ENCODE measurements around the gene MIB1. TPM values are rescaled to one million over a fixed set of nuclear protein-coding genes. Genes with fewer than 3 reads are reported as not detected.
A peak's percentile ranks its signal among the peaks of the same experiment; 100 is the strongest.

MIB1 gene
- total and polyA plus RNA-seq, 9 of the 15 experiments (the other 6 are each of a cell fraction or from before 2014, with no cell fraction given) = 7.2 to 43.8 (median 23.2) TPM

DNA sequence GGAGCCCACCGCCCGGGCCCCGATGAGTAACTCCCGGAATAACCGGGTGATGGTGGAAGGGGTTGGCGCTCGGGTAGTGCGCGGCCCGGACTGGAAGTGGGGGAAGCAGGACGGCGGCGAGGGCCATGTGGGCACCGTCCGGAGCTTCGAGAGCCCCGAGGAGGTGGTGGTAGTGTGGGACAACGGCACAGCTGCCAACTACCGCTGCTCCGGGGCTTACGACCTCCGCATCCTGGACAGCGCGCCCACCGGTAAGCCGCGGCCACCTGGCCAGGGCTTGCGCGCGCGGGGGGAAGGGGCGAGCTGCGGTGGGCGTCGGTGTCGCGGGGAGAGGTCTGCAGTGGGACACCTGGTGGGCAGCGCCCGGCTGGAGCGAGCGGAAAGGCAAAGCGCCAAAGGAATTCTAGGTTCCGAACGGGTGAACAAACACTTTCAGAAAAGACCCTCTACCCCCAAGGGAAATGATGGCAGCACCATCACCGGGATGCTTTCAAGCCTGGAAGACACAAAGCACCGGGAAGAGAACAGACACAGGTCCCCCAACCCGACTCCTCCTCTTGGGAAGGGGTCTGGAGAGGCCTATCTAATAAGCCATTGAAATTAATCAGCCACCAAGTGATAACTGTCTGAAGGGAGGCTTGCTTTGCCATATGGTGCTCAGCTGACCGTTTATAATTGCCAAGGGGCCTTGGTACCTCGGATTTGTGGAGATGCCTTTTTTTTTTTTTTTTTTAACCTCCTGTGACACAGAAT is 1.1 kb downstream of the MIB1 start (continued):
- TF ChIP-seq, protein P1, sequence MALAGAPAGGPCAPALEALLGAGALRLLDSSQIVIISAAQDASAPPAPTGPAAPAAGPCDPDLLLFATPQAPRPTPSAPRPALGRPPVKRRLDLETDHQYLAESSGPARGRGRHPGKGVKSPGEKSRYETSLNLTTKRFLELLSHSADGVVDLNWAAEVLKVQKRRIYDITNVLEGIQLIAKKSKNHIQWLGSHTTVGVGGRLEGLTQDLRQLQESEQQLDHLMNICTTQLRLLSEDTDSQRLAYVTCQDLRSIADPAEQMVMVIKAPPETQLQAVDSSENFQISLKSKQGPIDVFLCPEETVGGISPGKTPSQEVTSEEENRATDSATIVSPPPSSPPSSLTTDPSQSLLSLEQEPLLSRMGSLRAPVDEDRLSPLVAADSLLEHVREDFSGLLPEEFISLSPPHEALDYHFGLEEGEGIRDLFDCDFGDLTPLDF (CRISPR knock-in tag; IDR thresholded peaks at IDR 0.05) = no peak
- TF ChIP-seq KDM5B (IDR thresholded peaks at IDR 0.05; ENCODE audit: insufficient replicate concordance, low read depth, low read length) (peak; percentile 19), YY1 (IDR thresholded peaks at IDR 0.05; ENCODE audit: borderline replicate concordance in 1 of 3, control insufficient read depth in 1 of 3, extremely low read depth in 1 of 3, insufficient read depth in 3 of 3, insufficient read length in 1 of 3, insufficient replicate concordance in 2 of 3, low read depth in 1 of 3, low read length in 2 of 3) (no peak), ZNF134 (CRISPR knock-in tag; conservative IDR thresholded peaks at IDR 0.05) (no peak), NR4A1 (CRISPR knock-in tag; IDR thresholded peaks at IDR 0.05) (no peak), NR4A1 (tag; IDR thresholded peaks at IDR 0.05) (no peak), GATAD2B (IDR thresholded peaks at IDR 0.05; ENCODE audit: borderline replicate concordance) (0 out of 2 replicates have a peak, but pooled peaks have one; percentile 4), SMARCB1 (IDR thresholded peaks at IDR 0.05; ENCODE audit: insufficient read length, low read depth) (no peak), TARDBP (IDR thresholded peaks at IDR 0.05) (no peak), TCFL5 (CRISPR knock-in tag; conservative IDR thresholded peaks at IDR 0.05) (no peak), KAT2B (IDR thresholded peaks at IDR 0.05; ENCODE audit: low read depth, low read length) (no peak), ZNF347 (CRISPR knock-in tag; IDR thresholded peaks at IDR 0.05; ENCODE audit: low read depth) (no peak), ZNF445 (CRISPR knock-in tag; IDR thresholded peaks at IDR 0.05; ENCODE audit: low read depth) (no peak), CHD4 (IDR thresholded peaks at IDR 0.05; ENCODE audit: insufficient read depth, insufficient replicate concordance, low read depth, low read length, poor library complexity, severe bottlenecking) (peak; percentile 43), STAT5A (IDR thresholded peaks at IDR 0.05; ENCODE audit: borderline replicate concordance, low read length) (no peak), BCOR (IDR thresholded peaks at IDR 0.05) (no peak), PHF20 (IDR thresholded peaks at IDR 0.05; ENCODE audit: partially characterized antibody) (no peak), MECOM (CRISPR knock-in tag; IDR thresholded peaks at IDR 0.05) (no peak), HNRNPLL (IDR thresholded peaks at IDR 0.05; ENCODE audit: low read depth, low read length, poor library complexity, severe bottlenecking) (peak; percentile 6), HDAC2 (IDR thresholded peaks at IDR 0.05) (no peak)
- TF ChIP-seq, protein P2, sequence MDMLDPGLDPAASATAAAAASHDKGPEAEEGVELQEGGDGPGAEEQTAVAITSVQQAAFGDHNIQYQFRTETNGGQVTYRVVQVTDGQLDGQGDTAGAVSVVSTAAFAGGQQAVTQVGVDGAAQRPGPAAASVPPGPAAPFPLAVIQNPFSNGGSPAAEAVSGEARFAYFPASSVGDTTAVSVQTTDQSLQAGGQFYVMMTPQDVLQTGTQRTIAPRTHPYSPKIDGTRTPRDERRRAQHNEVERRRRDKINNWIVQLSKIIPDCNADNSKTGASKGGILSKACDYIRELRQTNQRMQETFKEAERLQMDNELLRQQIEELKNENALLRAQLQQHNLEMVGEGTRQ (CRISPR knock-in tag; IDR thresholded peaks at IDR 0.05) = no peak
- TF ChIP-seq, protein P3, sequence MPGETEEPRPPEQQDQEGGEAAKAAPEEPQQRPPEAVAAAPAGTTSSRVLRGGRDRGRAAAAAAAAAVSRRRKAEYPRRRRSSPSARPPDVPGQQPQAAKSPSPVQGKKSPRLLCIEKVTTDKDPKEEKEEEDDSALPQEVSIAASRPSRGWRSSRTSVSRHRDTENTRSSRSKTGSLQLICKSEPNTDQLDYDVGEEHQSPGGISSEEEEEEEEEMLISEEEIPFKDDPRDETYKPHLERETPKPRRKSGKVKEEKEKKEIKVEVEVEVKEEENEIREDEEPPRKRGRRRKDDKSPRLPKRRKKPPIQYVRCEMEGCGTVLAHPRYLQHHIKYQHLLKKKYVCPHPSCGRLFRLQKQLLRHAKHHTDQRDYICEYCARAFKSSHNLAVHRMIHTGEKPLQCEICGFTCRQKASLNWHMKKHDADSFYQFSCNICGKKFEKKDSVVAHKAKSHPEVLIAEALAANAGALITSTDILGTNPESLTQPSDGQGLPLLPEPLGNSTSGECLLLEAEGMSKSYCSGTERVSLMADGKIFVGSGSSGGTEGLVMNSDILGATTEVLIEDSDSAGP (CRISPR knock-in tag; IDR thresholded peaks at IDR 0.05) = no peak
- TF ChIP-seq, protein P4, sequence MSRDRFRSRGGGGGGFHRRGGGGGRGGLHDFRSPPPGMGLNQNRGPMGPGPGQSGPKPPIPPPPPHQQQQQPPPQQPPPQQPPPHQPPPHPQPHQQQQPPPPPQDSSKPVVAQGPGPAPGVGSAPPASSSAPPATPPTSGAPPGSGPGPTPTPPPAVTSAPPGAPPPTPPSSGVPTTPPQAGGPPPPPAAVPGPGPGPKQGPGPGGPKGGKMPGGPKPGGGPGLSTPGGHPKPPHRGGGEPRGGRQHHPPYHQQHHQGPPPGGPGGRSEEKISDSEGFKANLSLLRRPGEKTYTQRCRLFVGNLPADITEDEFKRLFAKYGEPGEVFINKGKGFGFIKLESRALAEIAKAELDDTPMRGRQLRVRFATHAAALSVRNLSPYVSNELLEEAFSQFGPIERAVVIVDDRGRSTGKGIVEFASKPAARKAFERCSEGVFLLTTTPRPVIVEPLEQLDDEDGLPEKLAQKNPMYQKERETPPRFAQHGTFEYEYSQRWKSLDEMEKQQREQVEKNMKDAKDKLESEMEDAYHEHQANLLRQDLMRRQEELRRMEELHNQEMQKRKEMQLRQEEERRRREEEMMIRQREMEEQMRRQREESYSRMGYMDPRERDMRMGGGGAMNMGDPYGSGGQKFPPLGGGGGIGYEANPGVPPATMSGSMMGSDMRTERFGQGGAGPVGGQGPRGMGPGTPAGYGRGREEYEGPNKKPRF (IDR thresholded peaks at IDR 0.05; ENCODE audit: low read depth, low read length) = no peak
